Neural cell (in vitro differentiated cells): ENCODE results near the gene IGLL5. TPM values are rescaled to one million over a fixed set of nuclear protein-coding genes. Genes with fewer than 3 reads are reported as not detected.

Experiments
- H2AFZ ChIP-seq: fragments of 200-600, 300-800 bp; sonication (generic), shearing (Covaris generic); 2 replicates; pipeline ENCODE4 v1.6.0; 2014; ENCODE audit warnings: low read depth, mild to moderate bottlenecking, antibody characterized with exemption, low read length, moderate library complexity
- H3F3A ChIP-seq: fragments of 200-600 bp; shearing (Covaris generic); 2 replicates; pipeline ENCODE4 v1.6.1; 2016; ENCODE audit warnings: mild to moderate bottlenecking, moderate library complexity, mixed read lengths, antibody characterized with exemption, low read length; ENCODE audit not compliant: insufficient read depth, poor library complexity, severe bottlenecking
- H3K27ac ChIP-seq: fragments of 200-600, 300-800 bp; sonication (generic), shearing (Covaris generic); 2 replicates; pipeline ENCODE4 v1.5.1; 2014; ENCODE audit warnings: mild to moderate bottlenecking, low read length, moderate library complexity
- H3K27me3 ChIP-seq: fragments of 300-800, 200-600 bp; sonication (generic), shearing (Covaris generic); 2 replicates; pipeline ENCODE4 v1.6.0; 2014; ENCODE audit warnings: mild to moderate bottlenecking, low read depth, low read length, moderate library complexity; ENCODE audit not compliant: insufficient read depth
- H3K36me3 ChIP-seq: fragments of 300-800, 200-600 bp; sonication (generic), shearing (Covaris generic); 2 replicates; pipeline ENCODE4 v1.5.1; 2014; ENCODE audit warnings: mild to moderate bottlenecking, antibody characterized with exemption, low read length, moderate library complexity; ENCODE audit not compliant: insufficient read depth
- H3K4me2 ChIP-seq: fragments of 300-800, 200-600 bp; sonication (generic), shearing (Covaris generic); 2 replicates; pipeline ENCODE4 v1.6.0; 2014; ENCODE audit warnings: mild to moderate bottlenecking, low read length
- H3K4me3 ChIP-seq: fragments of 300-800, 200-600 bp; sonication (generic), shearing (Covaris generic); 2 replicates; pipeline ENCODE4 v1.5.1; 2014; ENCODE audit warnings: mild to moderate bottlenecking, low read length, moderate library complexity
- H3K79me2 ChIP-seq: fragments of 200-600 bp; shearing (Covaris generic); replicated peaks from 2 replicates; pipeline ENCODE4 v1.6.0; 2014; ENCODE audit warnings: mild to moderate bottlenecking, low read length, moderate library complexity; ENCODE audit not compliant: insufficient read depth
- H3K9ac ChIP-seq: fragments of 300-800, 200-600 bp; sonication (generic), shearing (Covaris generic); 2 replicates; pipeline ENCODE4 v1.6.1; 2016; ENCODE audit warnings: mild to moderate bottlenecking, low read length, mixed read lengths
- H3K9me2 ChIP-seq: fragments of 200-600 bp; shearing (Covaris generic); 2 replicates; pipeline ENCODE4 v1.6.1; 2016; ENCODE audit warnings: mild to moderate bottlenecking, low read length, mixed read lengths; ENCODE audit not compliant: insufficient read depth
- H3K9me3 ChIP-seq: fragments of 200-600, 300-800 bp; sonication (generic), shearing (Covaris generic); 2 replicates; pipeline ENCODE4 v1.6.1; 2016; ENCODE audit warnings: mild to moderate bottlenecking, mixed run types, low read length, moderate library complexity, mixed read lengths
- H4K20me1 ChIP-seq: fragments of 200-600 bp; shearing (Covaris generic); 2 replicates; pipeline ENCODE4 v1.6.1; 2016; ENCODE audit warnings: mild to moderate bottlenecking, mixed run types; ENCODE audit not compliant: insufficient read depth
- EP300 ChIP-seq: fragments of 450-650 bp; conservative IDR thresholded peaks from 2 replicates; pipeline ENCODE4 v1.6.1; 2014; ENCODE audit warnings: antibody characterized with exemption, mild to moderate bottlenecking, moderate library complexity; ENCODE audit not compliant: poor library complexity, severe bottlenecking
- EZH2 ChIP-seq: fragments of 200-600, 300-800 bp; shearing (Covaris generic), sonication (generic); IDR thresholded peaks from 2 replicates; pipeline ENCODE4 v1.6.1; 2014; ENCODE audit warnings: antibody characterized with exemption, low read length, borderline replicate concordance, mild to moderate bottlenecking; ENCODE audit not compliant: insufficient read depth, poor library complexity, severe bottlenecking
- MXI1 ChIP-seq: fragments of 450-650 bp; conservative IDR thresholded peaks from 2 replicates; pipeline ENCODE4 v1.6.1; 2014; ENCODE audit warnings: antibody characterized with exemption, mild to moderate bottlenecking; ENCODE audit not compliant: poor library complexity, severe bottlenecking
- POLR2AphosphoS5 ChIP-seq: IDR thresholded peaks from 2 replicates; pipeline ENCODE4 v1.6.1; 2012
- RAD21 ChIP-seq: fragments of 450-650 bp; conservative IDR thresholded peaks from 2 replicates; pipeline ENCODE4 v1.6.1; 2014; ENCODE audit warnings: antibody characterized with exemption, mild to moderate bottlenecking, moderate library complexity
- SMC3 ChIP-seq: fragments of 450-650 bp; conservative IDR thresholded peaks from 2 replicates; pipeline ENCODE4 v1.6.1; 2014; ENCODE audit warnings: antibody characterized with exemption, mild to moderate bottlenecking, moderate library complexity; ENCODE audit not compliant: poor library complexity
- TAF1 ChIP-seq: IDR thresholded peaks from 2 replicates; pipeline ENCODE4 v1.6.1; 2012; ENCODE audit warnings: low read depth
- polyA plus RNA-seq: library from polyadenylated mRNA; depleted of rRNA; stranded (reverse); fragments of >200 nt; gene quantifications from 2 replicates; pipeline ENCODE4 v1.2.3, GENCODE V29; 2014
- small RNA-seq, 3 experiments: library from RNA; depleted of rRNA; stranded (forward); fragments of <200 nt; gene quantifications; one replicate each; pipeline ENCODE3, GENCODE V24; 2012
- TF ChIP-seq, protein P1 (sequence below): fragments of 450-650 bp; IDR thresholded peaks from 2 replicates; pipeline ENCODE4 v1.5.1; 2014; ENCODE audit warnings: antibody characterized with exemption, mild to moderate bottlenecking, moderate library complexity; ENCODE audit not compliant: poor library complexity, severe bottlenecking
- TF ChIP-seq, protein P2 (sequence below): IDR thresholded peaks from 2 replicates; pipeline ENCODE4 v1.6.1; 2012; ENCODE audit warnings: borderline replicate concordance

IGLL5 gene
- polyA plus RNA-seq, 1 donor from 2014 or later, result 0.19 TPM

- H2AFZ ChIP-seq, result no peak overlapping the region
- no peaks in the 10 kb centered on the region for H3K9me3 ChIP-seq
- no peaks in the 10 kb centered on the region for H3F3A ChIP-seq
- H3K79me2 ChIP-seq, result no peaks in the 10 kb centered on the region
- TF ChIP-seq MXI1 (no peak), EP300 (no peak), TAF1 (no peak), SMC3 (no peak), POLR2AphosphoS5 (no peak), RAD21 (no peak), EZH2 (no peak)
- TF ChIP-seq, protein P1, sequence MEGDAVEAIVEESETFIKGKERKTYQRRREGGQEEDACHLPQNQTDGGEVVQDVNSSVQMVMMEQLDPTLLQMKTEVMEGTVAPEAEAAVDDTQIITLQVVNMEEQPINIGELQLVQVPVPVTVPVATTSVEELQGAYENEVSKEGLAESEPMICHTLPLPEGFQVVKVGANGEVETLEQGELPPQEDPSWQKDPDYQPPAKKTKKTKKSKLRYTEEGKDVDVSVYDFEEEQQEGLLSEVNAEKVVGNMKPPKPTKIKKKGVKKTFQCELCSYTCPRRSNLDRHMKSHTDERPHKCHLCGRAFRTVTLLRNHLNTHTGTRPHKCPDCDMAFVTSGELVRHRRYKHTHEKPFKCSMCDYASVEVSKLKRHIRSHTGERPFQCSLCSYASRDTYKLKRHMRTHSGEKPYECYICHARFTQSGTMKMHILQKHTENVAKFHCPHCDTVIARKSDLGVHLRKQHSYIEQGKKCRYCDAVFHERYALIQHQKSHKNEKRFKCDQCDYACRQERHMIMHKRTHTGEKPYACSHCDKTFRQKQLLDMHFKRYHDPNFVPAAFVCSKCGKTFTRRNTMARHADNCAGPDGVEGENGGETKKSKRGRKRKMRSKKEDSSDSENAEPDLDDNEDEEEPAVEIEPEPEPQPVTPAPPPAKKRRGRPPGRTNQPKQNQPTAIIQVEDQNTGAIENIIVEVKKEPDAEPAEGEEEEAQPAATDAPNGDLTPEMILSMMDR, result no peak
- TF ChIP-seq, protein P2, sequence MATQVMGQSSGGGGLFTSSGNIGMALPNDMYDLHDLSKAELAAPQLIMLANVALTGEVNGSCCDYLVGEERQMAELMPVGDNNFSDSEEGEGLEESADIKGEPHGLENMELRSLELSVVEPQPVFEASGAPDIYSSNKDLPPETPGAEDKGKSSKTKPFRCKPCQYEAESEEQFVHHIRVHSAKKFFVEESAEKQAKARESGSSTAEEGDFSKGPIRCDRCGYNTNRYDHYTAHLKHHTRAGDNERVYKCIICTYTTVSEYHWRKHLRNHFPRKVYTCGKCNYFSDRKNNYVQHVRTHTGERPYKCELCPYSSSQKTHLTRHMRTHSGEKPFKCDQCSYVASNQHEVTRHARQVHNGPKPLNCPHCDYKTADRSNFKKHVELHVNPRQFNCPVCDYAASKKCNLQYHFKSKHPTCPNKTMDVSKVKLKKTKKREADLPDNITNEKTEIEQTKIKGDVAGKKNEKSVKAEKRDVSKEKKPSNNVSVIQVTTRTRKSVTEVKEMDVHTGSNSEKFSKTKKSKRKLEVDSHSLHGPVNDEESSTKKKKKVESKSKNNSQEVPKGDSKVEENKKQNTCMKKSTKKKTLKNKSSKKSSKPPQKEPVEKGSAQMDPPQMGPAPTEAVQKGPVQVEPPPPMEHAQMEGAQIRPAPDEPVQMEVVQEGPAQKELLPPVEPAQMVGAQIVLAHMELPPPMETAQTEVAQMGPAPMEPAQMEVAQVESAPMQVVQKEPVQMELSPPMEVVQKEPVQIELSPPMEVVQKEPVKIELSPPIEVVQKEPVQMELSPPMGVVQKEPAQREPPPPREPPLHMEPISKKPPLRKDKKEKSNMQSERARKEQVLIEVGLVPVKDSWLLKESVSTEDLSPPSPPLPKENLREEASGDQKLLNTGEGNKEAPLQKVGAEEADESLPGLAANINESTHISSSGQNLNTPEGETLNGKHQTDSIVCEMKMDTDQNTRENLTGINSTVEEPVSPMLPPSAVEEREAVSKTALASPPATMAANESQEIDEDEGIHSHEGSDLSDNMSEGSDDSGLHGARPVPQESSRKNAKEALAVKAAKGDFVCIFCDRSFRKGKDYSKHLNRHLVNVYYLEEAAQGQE, result no peak
- no peak overlapping the region for H3K4me3 ChIP-seq
- H3K9me2 ChIP-seq, result no peaks in the 10 kb centered on the region
- no peaks in the 10 kb centered on the region for H4K20me1 ChIP-seq
- no peak overlapping the region for H3K27ac ChIP-seq
- H3K36me3 ChIP-seq, result no peaks in the 10 kb centered on the region
- H3K27me3 ChIP-seq, result no peaks in the 10 kb centered on the region
- no peak overlapping the region for H3K9ac ChIP-seq
- H3K4me2 ChIP-seq, result no peak overlapping the region
These were observed 57.6 kb downstream of the IGLL5 start for GRCh38 chr22:22945195-22945594.

Small RNA genes within 50 kb of the gene (small RNA-seq; reads per million reads assigned to genes)
- gene IGLC4, result 0 reads per million in 3 experiments
- 0 reads per million in 3 experiments for gene IGLC5
- gene IGLJ1, result 0 reads per million in 3 experiments
- gene IGLJ2, result 0 reads per million in 3 experiments
- gene IGLJ3, result 0 reads per million in 3 experiments
- gene IGLJ4, result 0 reads per million in 3 experiments
- 0 reads per million in 3 experiments for gene IGLJ5
- 0 reads per million in 3 experiments for gene IGLJ6
- gene IGLJ7, result 0 reads per million in 3 experiments
- 0 reads per million in 3 experiments for gene IGLV2-5
- 0 reads per million in 3 experiments for gene IGLV3-2
- 0 reads per million in 3 experiments for gene IGLV3-4
- 0 reads per million in 3 experiments for gene IGLV3-6
- gene IGLV3-7, result 0 reads per million in 3 experiments
- gene MIR5571, result 0 reads per million in 3 experiments

Other genes with a start within 250 kb of the IGLL5 start
- gene GGTLC2, start 243.2 kb upstream of the IGLL5 start, polyA plus RNA-seq, result not detected in 2 replicates
- gene GNAZ, start 182.7 kb downstream of the IGLL5 start, polyA plus RNA-seq, result 52.0 and 63.2 TPM in 2 replicates